Activated CD4-positive, alpha-beta T cell treated with anti-CD3 and anti-CD28 coated beads, Interleukin-2, amount 10 ng/mL, durations not matched to agents 7 days and 5 days (primary cell): Measurements from ENCODE around the gene ING3. TPM values are rescaled to one million over a fixed set of nuclear protein-coding genes. Genes with fewer than 3 reads are reported as not detected.

ENCODE experiments used
- CTCF ChIA-PET: fragments of 350-600 bp; sonication (Branson Sonifier 250); formaldehyde crosslinking; loops from one replicate; lab custom pipeline; 2021; ENCODE audit warnings: antibody characterized with exemption; lab: Charles Lee
- POLR2A ChIA-PET: fragments of 350-600 bp; sonication (Branson Sonifier 250); formaldehyde crosslinking; loops from one replicate; lab custom pipeline; 2021; ENCODE audit warnings: antibody characterized with exemption; lab: Charles Lee
- DNase-seq: peaks from one replicate; pipeline ENCODE4 v3.0.0-alpha.2; 2020
- H3K27ac Mint-ChIP-seq: one replicate; pipeline ENCODE4 v1.8.0; 2021; ENCODE audit warnings: mild to moderate bottlenecking, moderate library complexity, mixed read lengths
- H3K27me3 Mint-ChIP-seq: one replicate; pipeline ENCODE4 v1.8.0; 2021; ENCODE audit warnings: mixed read lengths
- H3K36me3 Mint-ChIP-seq: one replicate; pipeline ENCODE4 v1.8.0; 2021; ENCODE audit warnings: low read depth, mixed read lengths
- H3K4me1 Mint-ChIP-seq: one replicate; pipeline ENCODE4 v1.8.0; 2021; ENCODE audit warnings: mixed read lengths
- H3K4me3 Mint-ChIP-seq: one replicate; pipeline ENCODE4 v1.8.0; 2021; ENCODE audit warnings: mild to moderate bottlenecking, moderate library complexity, mixed read lengths
- H3K9me3 Mint-ChIP-seq: one replicate; pipeline ENCODE4 v1.8.0; 2021; ENCODE audit warnings: mixed read lengths
- total RNA-seq, 2 experiments: library from RNA; stranded (reverse); gene quantifications; one replicate each; pipeline ENCODE4 v1.2.3, GENCODE V29; 2021

The ING3 gene
- 10 to 100 TPM; 24.7 to 28.3 TPM for total RNA-seq

GRCh38 chr7:120950539-120951308 lies at the start of gene ING3:
TSS of gene ING3 (plus strand) at chr7:120950777. CDS start at chr7:120950897, 120 bp downstream.
- H3K9me3 Mint-ChIP-seq, result no peaks in the 10 kb centered on the region
- CTCF ChIA-PET, result interaction anchor here (0.6 to 2.0 kb wide), 4 partner anchors 16 to 152 kb away, joined by 3 to 11 read pairs (median 4); no protein-coding TSS in a partner anchor

GRCh38 chr7:120915314-120916105 lies 35.1 kb upstream of the ING3 start:
- Mint-ChIP-seq H3K27ac (no peak overlapping the region), H3K9me3 (no peaks in the 10 kb centered on the region), H3K4me3 (no peak overlapping the region), H3K36me3 (no peaks in the 10 kb centered on the region), H3K27me3 (peaks cover 2% of the 10 kb centered on the region), H3K4me1 (no peaks in the 10 kb centered on the region)
- ChIA-PET CTCF (no interaction called here), POLR2A (no interaction called here)
- DNase-seq, result no peak

More at GRCh38 chr7:120950539-120951308, at the start of gene ING3:
- peaks cover 17% of the 10 kb centered on the region for H3K36me3 Mint-ChIP-seq
- peak; percentile 98 for DNase-seq
- POLR2A ChIA-PET, result interaction anchor here (0.6 to 0.7 kb wide), 2 partner anchors 20 to 29 kb away, joined by 3 to 4 read pairs; no protein-coding TSS in a partner anchor
- H3K27me3 Mint-ChIP-seq, result peaks cover 4% of the 10 kb centered on the region
- peak within 1 kb of the TSS; percentile 99 for H3K27ac Mint-ChIP-seq
- H3K4me3 Mint-ChIP-seq, result peak within 1 kb of the TSS; percentile 88
- peaks cover 27% of the 10 kb centered on the region for H3K4me1 Mint-ChIP-seq

GRCh38 chr7:120916121-120916520 lies 34.5 kb upstream of the ING3 start:
- no peaks in the 10 kb centered on the region for H3K4me1 Mint-ChIP-seq
- H3K36me3 Mint-ChIP-seq, result no peaks in the 10 kb centered on the region
- no peaks in the 10 kb centered on the region for H3K9me3 Mint-ChIP-seq
- ChIA-PET CTCF (no interaction called here), POLR2A (no interaction called here)
- H3K27ac Mint-ChIP-seq, result no peak overlapping the region
- H3K4me3 Mint-ChIP-seq, result no peak overlapping the region
- peaks cover 6% of the 10 kb centered on the region for H3K27me3 Mint-ChIP-seq
- DNase-seq, result no peak

GRCh38 chr7:120916538-120916937 lies 34.0 kb upstream of the ING3 start:
- CTCF ChIA-PET, result no interaction called here
- no peaks in the 10 kb centered on the region for H3K36me3 Mint-ChIP-seq
- no peak overlapping the region for H3K27ac Mint-ChIP-seq
- peaks cover 6% of the 10 kb centered on the region for H3K27me3 Mint-ChIP-seq
- DNase-seq, result no peak
- no peaks in the 10 kb centered on the region for H3K9me3 Mint-ChIP-seq
- H3K4me3 Mint-ChIP-seq, result no peak overlapping the region
- H3K4me1 Mint-ChIP-seq, result no peaks in the 10 kb centered on the region
- POLR2A ChIA-PET, result no interaction called here

GRCh38 chr7:120919466-120919865 lies 31.1 kb upstream of the ING3 start:
- POLR2A ChIA-PET, result no interaction called here
- no peak overlapping the region for H3K27ac Mint-ChIP-seq
- no peaks in the 10 kb centered on the region for H3K36me3 Mint-ChIP-seq
- peaks cover 10% of the 10 kb centered on the region for H3K27me3 Mint-ChIP-seq
- H3K4me3 Mint-ChIP-seq, result no peak overlapping the region
- CTCF ChIA-PET, result no interaction called here
- no peaks in the 10 kb centered on the region for H3K9me3 Mint-ChIP-seq
- H3K4me1 Mint-ChIP-seq, result no peaks in the 10 kb centered on the region
- no peak for DNase-seq

GRCh38 chr7:120920034-120920433 lies 30.5 kb upstream of the ING3 start:
- no peaks in the 10 kb centered on the region for H3K36me3 Mint-ChIP-seq
- peaks cover 10% of the 10 kb centered on the region for H3K27me3 Mint-ChIP-seq
- no peak overlapping the region for H3K27ac Mint-ChIP-seq
- no peaks in the 10 kb centered on the region for H3K9me3 Mint-ChIP-seq
- DNase-seq, result no peak
- CTCF ChIA-PET, result no interaction called here
- POLR2A ChIA-PET, result no interaction called here
- H3K4me3 Mint-ChIP-seq, result no peak overlapping the region
- no peaks in the 10 kb centered on the region for H3K4me1 Mint-ChIP-seq

- Mint-ChIP-seq H3K4me3 (no peak overlapping the region), H3K27ac (no peak overlapping the region), H3K36me3 (no peaks in the 10 kb centered on the region), H3K9me3 (no peaks in the 10 kb centered on the region), H3K27me3 (peaks cover 10% of the 10 kb centered on the region), H3K4me1 (no peaks in the 10 kb centered on the region)
- ChIA-PET CTCF (no interaction called here), POLR2A (no interaction called here)
- DNase-seq, result no peak
Measured at GRCh38 chr7:120920591-120921274, 29.8 kb upstream of the ING3 start.

- no peaks in the 10 kb centered on the region for H3K4me1 Mint-ChIP-seq
- H3K27ac Mint-ChIP-seq, result no peak overlapping the region
- no peak for DNase-seq
- H3K4me3 Mint-ChIP-seq, result no peak overlapping the region
- POLR2A ChIA-PET, result no interaction called here
- no peaks in the 10 kb centered on the region for H3K36me3 Mint-ChIP-seq
- no peaks in the 10 kb centered on the region for H3K9me3 Mint-ChIP-seq
- CTCF ChIA-PET, result no interaction called here
- H3K27me3 Mint-ChIP-seq, result peaks cover 12% of the 10 kb centered on the region
Measured at GRCh38 chr7:120924837-120925236, 25.7 kb upstream of the ING3 start.

GRCh38 chr7:120925392-120925791 lies 25.2 kb upstream of the ING3 start:
- Mint-ChIP-seq H3K27ac (no peak overlapping the region), H3K9me3 (no peaks in the 10 kb centered on the region), H3K4me1 (no peaks in the 10 kb centered on the region), H3K4me3 (no peak overlapping the region), H3K36me3 (no peaks in the 10 kb centered on the region), H3K27me3 (peaks cover 11% of the 10 kb centered on the region)
- POLR2A ChIA-PET, result no interaction called here
- DNase-seq, result no peak
- CTCF ChIA-PET, result no interaction called here

GRCh38 chr7:120926943-120927346 lies 23.6 kb upstream of the ING3 start:
- Mint-ChIP-seq H3K27ac (no peak overlapping the region), H3K36me3 (no peaks in the 10 kb centered on the region), H3K9me3 (no peaks in the 10 kb centered on the region), H3K4me3 (no peak overlapping the region), H3K27me3 (peaks cover 8% of the 10 kb centered on the region), H3K4me1 (no peaks in the 10 kb centered on the region)
- DNase-seq, result no peak
- ChIA-PET POLR2A (no interaction called here), CTCF (no interaction called here)

- Mint-ChIP-seq H3K4me3 (no peak overlapping the region), H3K27ac (no peak overlapping the region), H3K4me1 (no peaks in the 10 kb centered on the region), H3K9me3 (no peaks in the 10 kb centered on the region), H3K36me3 (no peaks in the 10 kb centered on the region), H3K27me3 (peaks cover 9% of the 10 kb centered on the region)
- ChIA-PET POLR2A (no interaction called here), CTCF (interaction anchor here (1.0 kb wide), 1 partner anchor 135 kb away, joined by 3 read pairs; no protein-coding TSS in a partner anchor)
- DNase-seq, result no peak
Measured at GRCh38 chr7:120927454-120928103, 23.0 kb upstream of the ING3 start.

GRCh38 chr7:120931243-120931642 lies 19.3 kb upstream of the ING3 start:
- Mint-ChIP-seq H3K27ac (no peak overlapping the region), H3K4me3 (no peak overlapping the region), H3K27me3 (peaks cover 6% of the 10 kb centered on the region), H3K36me3 (no peaks in the 10 kb centered on the region), H3K9me3 (no peaks in the 10 kb centered on the region), H3K4me1 (no peaks in the 10 kb centered on the region)
- POLR2A ChIA-PET, result interaction anchor here (0.6 kb wide), 1 partner anchor 19 kb away, joined by 3 read pairs; the partner anchor contains the start of gene ING3
- DNase-seq, result no peak
- CTCF ChIA-PET, result no interaction called here
